SK-N-SH (cell line): ENCODE data around the gene RGS11. TPM values are rescaled to one million over a fixed set of nuclear protein-coding genes. Genes with fewer than 3 reads are reported as not detected.

ENCODE experiments used
- CTCF ChIA-PET: fragments of 300-600, 350-600 bp; formaldehyde crosslinking; extraction: SDS; loops from one replicate; lab custom pipeline; 2021; lab: Yijun Ruan, JAX
- POLR2A ChIA-PET: fragments of 350-600 bp; sonication (Branson Sonifier 250); formaldehyde crosslinking; extraction: SDS; loops from one replicate; lab custom pipeline; 2020; ENCODE audit warnings: antibody characterized with exemption, inconsistent platforms; lab: Yijun Ruan, JAX
- DNase-seq: peaks from one replicate; pipeline ENCODE4 v3.0.0; 2012
- H2AFZ ChIP-seq: fragments of 200-600 bp; sonication (generic); 2 replicates; pipeline ENCODE4 v1.8.1; 2016; ENCODE audit warnings: antibody characterized with exemption, mild to moderate bottlenecking, low read depth
- H3F3A ChIP-seq: fragments of 200-600 bp; sonication (generic); replicated peaks from 2 replicates; pipeline ENCODE3; 2016; ENCODE audit warnings: antibody characterized with exemption, mild to moderate bottlenecking; ENCODE audit not compliant: insufficient read depth
- H3K27ac ChIP-seq, 2 experiments: fragments of 200-500 bp in 1 of 2; fragments of 200-600 bp in 1 of 2; sonication (Bioruptor generic) in 1 of 2; sonication (generic), shearing (Covaris generic) in 1 of 2; 2 replicates each; pipeline versions ENCODE4 v1.5.1 to v1.6.1; 2014 to 2016; ENCODE audit warnings: low read depth in 2 of 2, inconsistent platforms in 1 of 2, low read length in 1 of 2, mild to moderate bottlenecking in 1 of 2, mixed read lengths in 1 of 2
- H3K27me3 ChIP-seq: fragments of 200-600 bp; sonication (generic), shearing (Covaris generic); 2 replicates; pipeline ENCODE4 v1.6.1; 2016; ENCODE audit warnings: mixed run types; ENCODE audit not compliant: insufficient read depth
- H3K36me3 ChIP-seq, 2 experiments: fragments of 200-500 bp in 1 of 2; fragments of 200-600 bp in 1 of 2; sonication (Bioruptor generic) in 1 of 2; sonication (generic) in 1 of 2; replicated peaks in 1 of 2; 2 replicates each; pipeline versions ENCODE3 to v1.5.1; 2014 to 2016; ENCODE audit warnings: low read length in 1 of 2, mild to moderate bottlenecking in 1 of 2; ENCODE audit not compliant: insufficient read depth in 2 of 2, control insufficient read depth in 1 of 2
- H3K4me1 ChIP-seq, 2 experiments: fragments of 200-500 bp in 1 of 2; fragments of 200-600 bp in 1 of 2; sonication (Bioruptor generic) in 1 of 2; sonication (generic), shearing (Covaris generic) in 1 of 2; 2 replicates each; pipeline versions ENCODE4 v1.5.1 to v1.6.1; 2014 to 2016; ENCODE audit warnings: low read depth in 1 of 2, low read length in 1 of 2, mixed run types in 1 of 2; ENCODE audit not compliant: insufficient read depth in 2 of 2, control insufficient read depth in 1 of 2
- H3K4me2 ChIP-seq: fragments of 200-600 bp; sonication (generic), shearing (Covaris generic); 2 replicates; pipeline ENCODE4 v1.6.1; 2017; ENCODE audit warnings: mixed run types
- H3K4me3 ChIP-seq, 2 experiments: fragments of 200-500 bp in 1 of 2; fragments of 200-600 bp in 1 of 2; sonication (Bioruptor generic) in 1 of 2; sonication (generic), shearing (Covaris generic) in 1 of 2; 2 replicates each; pipeline versions ENCODE4 v1.5.1 to v1.8.1; 2014 to 2016; ENCODE audit warnings: low read depth in 2 of 2, inconsistent platforms in 1 of 2, low read length in 1 of 2, mild to moderate bottlenecking in 1 of 2, mixed read lengths in 1 of 2, moderate library complexity in 1 of 2
- H3K79me2 ChIP-seq: fragments of 200-600 bp; sonication (generic); 2 replicates; pipeline ENCODE4 v1.8.1; 2017; ENCODE audit warnings: mild to moderate bottlenecking; ENCODE audit not compliant: insufficient read depth
- H3K9ac ChIP-seq: fragments of 200-600 bp; sonication (generic); 2 replicates; pipeline ENCODE4 v1.6.1; 2017; ENCODE audit warnings: mixed run types
- H3K9me2 ChIP-seq: fragments of 200-600 bp; sonication (generic); 2 replicates; pipeline ENCODE4 v1.6.1; 2017; ENCODE audit warnings: mixed run types
- H3K9me3 ChIP-seq: fragments of 200-600 bp; sonication (generic); 2 replicates; pipeline ENCODE4 v1.6.1; 2017; ENCODE audit warnings: mixed run types, mild to moderate bottlenecking, moderate library complexity
- H4K20me1 ChIP-seq: fragments of 200-600 bp; sonication (generic); 2 replicates; pipeline ENCODE4 v1.6.1; 2017; ENCODE audit warnings: mild to moderate bottlenecking, mixed run types; ENCODE audit not compliant: insufficient read depth
- CHD2 ChIP-seq: fragments of 150-350 bp; IDR thresholded peaks from 2 replicates; pipeline ENCODE4 v1.6.1; 2018; ENCODE audit warnings: low read length; ENCODE audit not compliant: partially characterized antibody
- EP300 ChIP-seq, 2 experiments: IDR thresholded peaks; 2 replicates each; pipeline versions ENCODE4 v1.4.0 to v1.6.1; 2012; ENCODE audit warnings: borderline replicate concordance in 1 of 2, low read depth in 1 of 2, low read length in 1 of 2
- EZH2phosphoT487 ChIP-seq: fragments of 200-600 bp; sonication (generic); IDR thresholded peaks from 2 replicates; pipeline ENCODE4 v1.6.1; 2017; ENCODE audit warnings: low read depth, mixed run types, mild to moderate bottlenecking, antibody characterized with exemption, moderate library complexity, borderline replicate concordance
- FOXJ3 ChIP-seq: sonication (generic); formaldehyde crosslinking; IDR thresholded peaks from 2 replicates; pipeline ENCODE4 v1.5.1; 2020; ENCODE audit warnings: mild to moderate bottlenecking, missing genetic modification reagents
- GATA2 ChIP-seq: sonication (generic); formaldehyde crosslinking; IDR thresholded peaks from 2 replicates; pipeline ENCODE4 v1.5.0; 2020; ENCODE audit warnings: mild to moderate bottlenecking, missing genetic modification reagents
- IRF3 ChIP-seq: fragments of 150-350 bp; IDR thresholded peaks from 2 replicates; pipeline ENCODE4 v1.6.1; 2016; ENCODE audit warnings: mild to moderate bottlenecking, low read depth, low read length
- JUND ChIP-seq: IDR thresholded peaks from 2 replicates; pipeline ENCODE4 v1.4.0; 2012
- MEF2A ChIP-seq: IDR thresholded peaks from 2 replicates; pipeline ENCODE4 v1.4.0; 2012; ENCODE audit warnings: low read depth, borderline replicate concordance
- REST ChIP-seq: IDR thresholded peaks from 2 replicates; pipeline ENCODE4 v1.6.1; 2012; ENCODE audit warnings: mild to moderate bottlenecking, low read depth, low read length, moderate library complexity
- RXRA ChIP-seq: IDR thresholded peaks from 2 replicates; pipeline ENCODE4 v1.4.0; 2012; ENCODE audit warnings: low read depth, mild to moderate bottlenecking, borderline replicate concordance
- SIN3A ChIP-seq: IDR thresholded peaks from 2 replicates; pipeline ENCODE4 v1.6.1; 2012; ENCODE audit warnings: low read depth, mild to moderate bottlenecking, low read length, moderate library complexity, borderline replicate concordance
- SMC3 ChIP-seq: IDR thresholded peaks from 2 replicates; pipeline ENCODE4 v1.6.1; 2012; ENCODE audit warnings: low read depth, low read length, improper control_type of control experiment
- TEAD4 ChIP-seq: IDR thresholded peaks from 2 replicates; pipeline ENCODE4 v1.4.0; 2012; ENCODE audit warnings: mild to moderate bottlenecking, borderline replicate concordance; ENCODE audit not compliant: insufficient read depth
- YY1 ChIP-seq: IDR thresholded peaks from 2 replicates; pipeline ENCODE4 v1.4.0; 2012; ENCODE audit warnings: low read depth, mild to moderate bottlenecking
- WGBS: methylation state at CpG from one replicate; pipeline ENCODE4 v1.1.6; 2017; ENCODE audit warnings: low lambda C conversion rate; 5-methylcytosine and 5-hydroxymethylcytosine counted together
- polyA plus RNA-seq, 3 experiments: library from polyadenylated mRNA; depleted of rRNA; stranded (reverse); fragments of >200 nt; gene quantifications; 2 replicates each; pipeline ENCODE4 v1.2.3, GENCODE V29; 2012
- TF ChIP-seq, protein P1 (sequence below): fragments of 200-600 bp; sonication (generic); IDR thresholded peaks from 2 replicates; pipeline ENCODE4 v1.6.1; 2017; ENCODE audit warnings: antibody characterized with exemption, mild to moderate bottlenecking, moderate library complexity
- TF ChIP-seq, protein P2 (sequence below): IDR thresholded peaks from 2 replicates; pipeline ENCODE4; 2012

The RGS11 gene
- polyA plus RNA-seq, 1 of the 3 experiments (the other 2 are of a cell fraction): 9.8 TPM

DNA sequence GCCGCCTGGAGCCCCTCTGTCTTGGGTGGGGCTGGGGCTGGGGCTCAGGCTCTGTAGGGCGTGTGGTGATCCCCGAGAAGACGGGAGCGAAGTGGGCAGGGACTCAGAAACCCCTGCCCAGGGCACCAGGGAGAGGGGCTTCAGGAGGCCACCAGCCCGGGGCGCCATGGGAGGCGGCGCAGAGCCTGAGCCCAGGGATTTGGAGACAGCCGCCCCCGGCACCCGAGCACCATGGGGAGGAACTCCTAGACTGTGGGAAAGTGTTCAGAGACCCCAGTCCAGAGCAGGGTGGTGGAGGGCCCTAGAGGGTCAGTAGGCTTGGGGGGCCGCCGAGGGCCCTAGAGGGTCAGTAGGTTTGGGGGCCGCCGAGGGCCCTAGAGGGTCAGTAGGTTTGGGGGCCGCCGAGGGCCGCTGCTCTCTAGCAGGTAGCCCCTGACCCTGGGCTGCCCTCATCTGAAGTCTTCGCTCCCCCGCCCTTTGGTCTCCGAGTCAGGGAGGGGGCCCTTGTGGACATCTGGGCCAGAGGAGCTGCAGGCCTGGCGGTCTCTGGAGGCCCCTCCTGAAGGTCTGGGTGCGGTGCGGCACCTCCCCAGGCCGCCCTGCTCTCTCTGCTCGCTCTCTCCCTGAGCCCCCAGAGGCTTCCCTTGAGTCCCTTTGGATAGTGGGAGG lies 5.4 kb upstream of the RGS11 start:
- no peak overlapping the region for H3K27ac ChIP-seq
- peak overlapping the region; percentile 50 to 61 for H3K4me3 ChIP-seq
- DNase-seq: no peak
- H3K79me2 ChIP-seq: no peaks in the 10 kb centered on the region
- no peaks in the 10 kb centered on the region for H3K36me3 ChIP-seq
- peak overlapping the region; percentile 78; the same call in 1 of the 2 replicates for H2AFZ ChIP-seq
- peaks cover 0 to 5% of the 10 kb centered on the region in 2 experiments; a peak in 1 of 4 replicates for H3K4me1 ChIP-seq
- no peak for TF ChIP-seq REST
- TF ChIP-seq EP300 (IDR thresholded peaks at IDR 0.05; ENCODE audit: borderline replicate concordance in 1 of 2, low read depth in 1 of 2, low read length in 1 of 2): no peak
- TF ChIP-seq EZH2phosphoT487: no peak
- TF ChIP-seq, protein P1, sequence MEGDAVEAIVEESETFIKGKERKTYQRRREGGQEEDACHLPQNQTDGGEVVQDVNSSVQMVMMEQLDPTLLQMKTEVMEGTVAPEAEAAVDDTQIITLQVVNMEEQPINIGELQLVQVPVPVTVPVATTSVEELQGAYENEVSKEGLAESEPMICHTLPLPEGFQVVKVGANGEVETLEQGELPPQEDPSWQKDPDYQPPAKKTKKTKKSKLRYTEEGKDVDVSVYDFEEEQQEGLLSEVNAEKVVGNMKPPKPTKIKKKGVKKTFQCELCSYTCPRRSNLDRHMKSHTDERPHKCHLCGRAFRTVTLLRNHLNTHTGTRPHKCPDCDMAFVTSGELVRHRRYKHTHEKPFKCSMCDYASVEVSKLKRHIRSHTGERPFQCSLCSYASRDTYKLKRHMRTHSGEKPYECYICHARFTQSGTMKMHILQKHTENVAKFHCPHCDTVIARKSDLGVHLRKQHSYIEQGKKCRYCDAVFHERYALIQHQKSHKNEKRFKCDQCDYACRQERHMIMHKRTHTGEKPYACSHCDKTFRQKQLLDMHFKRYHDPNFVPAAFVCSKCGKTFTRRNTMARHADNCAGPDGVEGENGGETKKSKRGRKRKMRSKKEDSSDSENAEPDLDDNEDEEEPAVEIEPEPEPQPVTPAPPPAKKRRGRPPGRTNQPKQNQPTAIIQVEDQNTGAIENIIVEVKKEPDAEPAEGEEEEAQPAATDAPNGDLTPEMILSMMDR: no peak
- no peak for TF ChIP-seq GATA2 (CRISPR knock-in tag)
- no peak for TF ChIP-seq SIN3A
- no peak for TF ChIP-seq RXRA
- no peak for TF ChIP-seq CHD2
- no peak for TF ChIP-seq FOXJ3 (CRISPR knock-in tag)
- no peak for TF ChIP-seq IRF3
- no peak for TF ChIP-seq JUND
- no peak for TF ChIP-seq YY1
- TF ChIP-seq SMC3: no peak
- TF ChIP-seq, protein P2, sequence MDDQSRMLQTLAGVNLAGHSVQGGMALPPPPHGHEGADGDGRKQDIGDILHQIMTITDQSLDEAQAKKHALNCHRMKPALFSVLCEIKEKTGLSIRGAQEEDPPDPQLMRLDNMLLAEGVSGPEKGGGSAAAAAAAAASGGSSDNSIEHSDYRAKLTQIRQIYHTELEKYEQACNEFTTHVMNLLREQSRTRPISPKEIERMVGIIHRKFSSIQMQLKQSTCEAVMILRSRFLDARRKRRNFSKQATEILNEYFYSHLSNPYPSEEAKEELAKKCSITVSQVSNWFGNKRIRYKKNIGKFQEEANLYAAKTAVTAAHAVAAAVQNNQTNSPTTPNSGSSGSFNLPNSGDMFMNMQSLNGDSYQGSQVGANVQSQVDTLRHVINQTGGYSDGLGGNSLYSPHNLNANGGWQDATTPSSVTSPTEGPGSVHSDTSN: no peak
- no peak for TF ChIP-seq MEF2A
- TF ChIP-seq TEAD4: no peak
- H3K9ac ChIP-seq: peak overlapping the region; percentile 56
- no peaks in the 10 kb centered on the region for H3K9me2 ChIP-seq
- H3F3A ChIP-seq: peaks cover 3% of the 10 kb centered on the region
- H3K9me3 ChIP-seq: no peaks in the 10 kb centered on the region
- peak overlapping the region; percentile 82 for H3K4me2 ChIP-seq
- 65% methylated on average over 13 of the region's 27 CpGs for WGBS
- ChIA-PET CTCF (interaction anchor here (0.9 to 1.1 kb wide), 2 partner anchors 70 to 81 kb away, joined by 3 to 5 read pairs; no protein-coding TSS in a partner anchor), POLR2A (no interaction called here)
- H4K20me1 ChIP-seq: no peaks in the 10 kb centered on the region
- no peaks in the 10 kb centered on the region for H3K27me3 ChIP-seq
